HCT116 (cell line): ENCODE results near the gene CTSW. TPM values are rescaled to one million over a fixed set of nuclear protein-coding genes. Genes with fewer than 3 reads are reported as not detected.

Experiments
- ATAC-seq: fragments of 200-7000 bp; cut with Tn5 transposase; 2 replicates; pipeline ENCODE4 v1.9.1; 2020; ENCODE audit warnings: mild to moderate bottlenecking, moderate library complexity
- BruUV-seq: library from RNA; stranded (reverse); fragments of 400-500 nt; replicated peaks from 2 replicates; lab custom pipeline; 2021; lab: Mats Ljungman, UMichigan
- CTCF ChIA-PET: fragments of 300-600 bp; sonication (Branson Sonifier 250); formaldehyde crosslinking; loops from one replicate; lab custom pipeline; 2021; ENCODE audit warnings: antibody characterized with exemption; lab: Charles Lee
- POLR2A ChIA-PET: fragments of 300-600, 350-600 bp; sonication (Branson Sonifier 250); formaldehyde crosslinking; loops from one replicate; lab custom pipeline; 2021; ENCODE audit warnings: antibody characterized with exemption; lab: Charles Lee
- RAD21 ChIA-PET, 2 experiments: fragments of 300-600 bp; sonication (Branson Sonifier 250); formaldehyde crosslinking; loops; one replicate each; lab custom pipeline; 2023; ENCODE audit warnings: low total read pairs in 2 of 2; ENCODE audit not compliant: uncharacterized antibody in 2 of 2, unreplicated experiment in 2 of 2, low non-redundant PET in 1 of 2; lab: Charles Lee
- DNase-seq: peaks from one replicate; pipeline ENCODE4 v3.0.0-alpha.2; 2010; ENCODE audit warnings: low read depth, low spot score
- H2AFZ ChIP-seq: fragments of 200-600 bp; shearing (Covaris generic), sonication (generic); 2 replicates; pipeline ENCODE4 v1.6.1; 2017; ENCODE audit warnings: low read depth, mixed run types, mixed read lengths, antibody characterized with exemption, low read length; ENCODE audit not compliant: poor library complexity, severe bottlenecking
- H3K27ac ChIP-seq: 2 replicates; pipeline ENCODE4 v1.5.1; 2012; ENCODE audit warnings: low read depth, low read length
- H3K27me3 ChIP-seq: fragments of 200-600 bp; sonication (generic); 2 replicates; pipeline ENCODE4 v1.6.1; 2016; ENCODE audit warnings: mixed run types, low read length, mixed read lengths; ENCODE audit not compliant: insufficient read depth
- H3K36me3 ChIP-seq, 2 experiments: fragments of 200-500 bp in 1 of 2; fragments of 200-600 bp in 1 of 2; sonication (Bioruptor generic) in 1 of 2; sonication (generic) in 1 of 2; 2 replicates each; pipeline versions ENCODE4 v1.5.1 to v1.6.1; 2014 to 2016; ENCODE audit warnings: low read length in 2 of 2, inconsistent platforms in 1 of 2, mixed read lengths in 1 of 2, mixed run types in 1 of 2; ENCODE audit not compliant: insufficient read depth in 2 of 2, control insufficient read depth in 1 of 2
- H3K4me1 ChIP-seq, 2 experiments: fragments of 200-600 bp in 1 of 2; sonication (generic) in 1 of 2; 2 replicates each; pipeline versions ENCODE4 v1.5.1 to v1.6.1; 2012 to 2017; ENCODE audit warnings: low read length in 2 of 2, inconsistent platforms in 1 of 2, mild to moderate bottlenecking in 1 of 2, mixed read lengths in 1 of 2, mixed run types in 1 of 2, moderate library complexity in 1 of 2; ENCODE audit not compliant: insufficient read depth in 2 of 2, control insufficient read depth in 1 of 2
- H3K4me2 ChIP-seq: fragments of 200-600 bp; sonication (generic); 2 replicates; pipeline ENCODE4 v1.6.1; 2017; ENCODE audit warnings: mixed run types, low read length, mixed read lengths
- H3K4me3 ChIP-seq, 2 experiments: fragments of 200-600 bp in 1 of 2; sonication (generic) in 1 of 2; replicated peaks in 1 of 2; 2 replicates each; pipeline ENCODE4 v1.5.1; 2011 to 2016; ENCODE audit warnings: low read length in 2 of 2, control low read depth in 1 of 2, low read depth in 1 of 2, mild to moderate bottlenecking in 1 of 2, mixed read lengths in 1 of 2, mixed run types in 1 of 2
- H3K79me2 ChIP-seq: fragments of 200-600 bp; sonication (generic); 2 replicates; pipeline ENCODE4 v1.6.1; 2017; ENCODE audit warnings: mild to moderate bottlenecking, mixed run types, low read length, moderate library complexity, mixed read lengths; ENCODE audit not compliant: insufficient read depth
- H3K9ac ChIP-seq: fragments of 200-600 bp; sonication (generic); 2 replicates; pipeline ENCODE4 v1.6.1; 2016; ENCODE audit warnings: low read length, mixed read lengths
- H3K9me2 ChIP-seq: fragments of 200-600 bp; sonication (generic), shearing (Covaris generic); 2 replicates; pipeline ENCODE4 v1.6.1; 2017; ENCODE audit warnings: mixed run types, mild to moderate bottlenecking, moderate library complexity; ENCODE audit not compliant: insufficient read depth
- H3K9me3 ChIP-seq, 2 experiments: fragments of 200-500 bp in 1 of 2; fragments of 200-600 bp in 1 of 2; sonication (Bioruptor generic) in 1 of 2; sonication (generic) in 1 of 2; 2 replicates each; pipeline ENCODE4 v1.6.1; 2014 to 2017; ENCODE audit warnings: low read length in 2 of 2, mixed read lengths in 2 of 2, inconsistent platforms in 1 of 2, low read depth in 1 of 2, mild to moderate bottlenecking in 1 of 2, mixed run types in 1 of 2, moderate library complexity in 1 of 2; ENCODE audit not compliant: control insufficient read depth in 1 of 2, insufficient read depth in 1 of 2
- H4K20me1 ChIP-seq: fragments of 200-600 bp; sonication (generic), shearing (Covaris generic); 2 replicates; pipeline ENCODE4 v1.6.1; 2017; ENCODE audit warnings: mixed run types, mild to moderate bottlenecking, moderate library complexity; ENCODE audit not compliant: insufficient read depth
- ATF3 ChIP-seq: IDR thresholded peaks from 2 replicates; pipeline ENCODE4 v1.6.1; 2012
- EZH2 ChIP-seq: fragments of 200-600 bp; sonication (generic); IDR thresholded peaks from 2 replicates; pipeline ENCODE4 v1.6.1; 2017; ENCODE audit warnings: antibody characterized with exemption, mixed run types
- EZH2phosphoT487 ChIP-seq: fragments of 200-600 bp; IDR thresholded peaks from 2 replicates; pipeline ENCODE4 v1.6.1; 2018; ENCODE audit warnings: antibody characterized with exemption, borderline replicate concordance
- JUND ChIP-seq: IDR thresholded peaks from 2 replicates; pipeline ENCODE4 v1.6.1; 2012
- RAD21 ChIP-seq: IDR thresholded peaks from 2 replicates; pipeline ENCODE4 v1.6.1; 2012; ENCODE audit warnings: low read depth, mild to moderate bottlenecking
- REST ChIP-seq: IDR thresholded peaks from 2 replicates; pipeline ENCODE4 v1.6.1; 2012; ENCODE audit warnings: low read depth
- SP1 ChIP-seq: IDR thresholded peaks from 2 replicates; pipeline ENCODE4 v1.6.1; 2012; ENCODE audit warnings: low read depth
- SRF ChIP-seq: IDR thresholded peaks from 2 replicates; pipeline ENCODE4 v1.6.1; 2012; ENCODE audit warnings: low read depth
- YY1 ChIP-seq: IDR thresholded peaks from 2 replicates; pipeline ENCODE4 v1.6.1; 2011; ENCODE audit warnings: low read length, low read depth, moderate library complexity, mild to moderate bottlenecking; ENCODE audit not compliant: insufficient replicate concordance; ENCODE audit errors: extremely low read depth
- ZBTB33 ChIP-seq: IDR thresholded peaks from 2 replicates; pipeline ENCODE4 v1.6.1; 2011; ENCODE audit warnings: mild to moderate bottlenecking, low read length, moderate library complexity; ENCODE audit not compliant: insufficient replicate concordance; ENCODE audit errors: extremely low read depth
- intact Hi-C: fragments of 100-400 bp; cut with micrococcal nuclease; formaldehyde crosslinking; loops from 2 replicates; pipeline ENCODE4 v1.10.0; 2022
- total RNA-seq: library from RNA; stranded (reverse); gene quantifications from one replicate; pipeline ENCODE4 v1.2.1, GENCODE V29; 2021; ENCODE audit not compliant: unreplicated experiment

CTSW gene
- total RNA-seq, 1 experiment from 2014 or later, result not detected

- intact Hi-C loops, result no loop called here
- Histone ChIP-seq H3K27ac (no peak overlapping the region), H3K4me3 (no peak overlapping the region), H2AFZ (no peak overlapping the region), H3K9me3 (no peaks in the 10 kb centered on the region), H3K36me3 (no peaks in the 10 kb centered on the region), H3K79me2 (no peaks in the 10 kb centered on the region), H4K20me1 (no peaks in the 10 kb centered on the region), H3K4me1 (no peaks in the 10 kb centered on the region), H3K9me2 (no peaks in the 10 kb centered on the region), H3K9ac (no peak overlapping the region), H3K27me3 (peaks cover 17% of the 10 kb centered on the region), H3K4me2 (no peak overlapping the region)
- no peak for ATAC-seq
- POLR2A ChIA-PET, result no interaction called here
- no TSS peak for BruUV-seq
- no peak for TF ChIP-seq SRF
- CTCF ChIA-PET, result no interaction called here
- RAD21 ChIA-PET, result no interaction called here
- DNase-seq, result no peak
Observed at GRCh38 chr11:65834202-65834601, 45.4 kb upstream of the CTSW start.

- CTCF ChIA-PET, result interaction anchor here (0.9 kb wide), 1 partner anchor 9 kb away, joined by 3 read pairs; no protein-coding TSS in a partner anchor
- RAD21 ChIA-PET, result no interaction called here
- Histone ChIP-seq H3K4me1 (no peaks in the 10 kb centered on the region), H4K20me1 (no peaks in the 10 kb centered on the region), H3K9me2 (no peaks in the 10 kb centered on the region), H3K27ac (no peak overlapping the region), H3K4me3 (no peak overlapping the region), H2AFZ (peak overlapping the region; percentile 14), H3K4me2 (no peak overlapping the region), H3K27me3 (no peaks in the 10 kb centered on the region), H3K9me3 (no peaks in the 10 kb centered on the region), H3K9ac (no peak overlapping the region), H3K36me3 (no peaks in the 10 kb centered on the region), H3K79me2 (no peaks in the 10 kb centered on the region)
- DNase-seq, result no peak
- POLR2A ChIA-PET, result no interaction called here
- BruUV-seq, result no TSS peak
- ATAC-seq, result no peak
- intact Hi-C loops, result no loop called here
- TF ChIP-seq EZH2phosphoT487, result no peak
- no peak for TF ChIP-seq ZBTB33
- TF ChIP-seq YY1, result no peak
- no peak for TF ChIP-seq JUND
- no peak for TF ChIP-seq REST
- TF ChIP-seq ATF3, result no peak
- no peak for TF ChIP-seq RAD21
- TF ChIP-seq SP1, result no peak
- TF ChIP-seq EZH2, result no peak
Observed at GRCh38 chr11:65842144-65842543, 37.5 kb upstream of the CTSW start.
